GM12872 (cell line): ENCODE data around the gene ENGASE.

Experiments
- CTCF ChIP-seq: IDR thresholded peaks from 3 replicates; pipeline ENCODE4 v1.5.1; 2011; ENCODE audit warnings: low read depth, mild to moderate bottlenecking, low read length, moderate library complexity; ENCODE audit not compliant: insufficient read depth

The ENGASE gene

GRCh38 chr17:79046916-79047280 is 27.7 kb upstream of the ENGASE start:
- TF ChIP-seq CTCF: no peak

GRCh38 chr17:79047291-79047920 is 27.2 kb upstream of the ENGASE start:
- TF ChIP-seq CTCF: no peak

- no peak for TF ChIP-seq CTCF
Observed at GRCh38 chr17:79047923-79048825, 26.4 kb upstream of the ENGASE start.

- TF ChIP-seq CTCF: no peak
Observed at GRCh38 chr17:79048826-79049755, 25.5 kb upstream of the ENGASE start.

- no peak for TF ChIP-seq CTCF
Observed at GRCh38 chr17:79049821-79050220, 24.8 kb upstream of the ENGASE start.

- TF ChIP-seq CTCF: no peak
Observed at GRCh38 chr17:79050551-79050950, 24.1 kb upstream of the ENGASE start.

- no peak for TF ChIP-seq CTCF
Observed at GRCh38 chr17:79051306-79051705, 23.3 kb upstream of the ENGASE start.
